H9 (cell line): ENCODE results near the gene INPP5F. TPM values are rescaled to one million over a fixed set of nuclear protein-coding genes. Genes with fewer than 3 reads are reported as not detected.

Experiments used
- DNase-seq: peaks from one replicate; pipeline ENCODE4 v3.0.0-alpha.2; 2017
- H2AFZ ChIP-seq: one replicate; pipeline ENCODE4 v1.6.1; 2013; ENCODE audit warnings: mild to moderate bottlenecking, low read length, control low read depth, moderate library complexity
- H2AK5ac ChIP-seq: 2 replicates; pipeline ENCODE4 v1.6.1; 2013; ENCODE audit warnings: low read length, control low read depth, mixed read lengths; ENCODE audit not compliant: insufficient read length
- H2BK120ac ChIP-seq: one replicate; pipeline ENCODE4 v1.6.1; 2013; ENCODE audit warnings: low read depth, mild to moderate bottlenecking, low read length, control low read depth, inconsistent platforms; ENCODE audit not compliant: poor library complexity, severe bottlenecking
- H2BK12ac ChIP-seq: 2 replicates; pipeline ENCODE4 v1.6.1; 2013; ENCODE audit warnings: low read length, control low read depth, mixed read lengths, low read depth; ENCODE audit not compliant: insufficient read length
- H2BK15ac ChIP-seq: 2 replicates; pipeline ENCODE4 v1.6.1; 2013; ENCODE audit warnings: low read depth, low read length, control low read depth
- H2BK20ac ChIP-seq: one replicate; pipeline ENCODE4 v1.6.1; 2013; ENCODE audit warnings: low read depth, mild to moderate bottlenecking, low read length, control low read depth, inconsistent platforms; ENCODE audit not compliant: poor library complexity, severe bottlenecking
- H2BK5ac ChIP-seq: 2 replicates; pipeline ENCODE4 v1.6.1; 2013; ENCODE audit warnings: low read length, control low read depth, mixed read lengths; ENCODE audit not compliant: insufficient read length
- H3K14ac ChIP-seq: 2 replicates; pipeline ENCODE4 v1.6.1; 2013; ENCODE audit warnings: low read length, control low read depth; ENCODE audit not compliant: insufficient read depth
- H3K18ac ChIP-seq: 2 replicates; pipeline ENCODE4 v1.6.1; 2013; ENCODE audit warnings: low read depth, mild to moderate bottlenecking, mixed read lengths, low read length, control low read depth; ENCODE audit not compliant: insufficient read length
- H3K23ac ChIP-seq: 2 replicates; pipeline ENCODE4 v1.6.1; 2013; ENCODE audit warnings: low read length, control low read depth, mixed read lengths, low read depth; ENCODE audit not compliant: insufficient read length
- H3K23me2 ChIP-seq: 2 replicates; pipeline ENCODE4 v1.6.1; 2013; ENCODE audit warnings: low read depth, mild to moderate bottlenecking, mixed read lengths, low read length, control low read depth; ENCODE audit not compliant: insufficient read length, poor library complexity, severe bottlenecking
- H3K27ac ChIP-seq: 2 replicates; pipeline ENCODE4 v1.5.1; 2013; ENCODE audit warnings: low read length, control low read depth, mixed read lengths, low read depth; ENCODE audit not compliant: insufficient read length
- H3K27me3 ChIP-seq: 2 replicates; pipeline ENCODE4 v1.6.1; 2013; ENCODE audit warnings: low read length, control low read depth, inconsistent platforms; ENCODE audit not compliant: insufficient read depth
- H3K4ac ChIP-seq: 2 replicates; pipeline ENCODE4 v1.6.1; 2013; ENCODE audit warnings: low read depth, mild to moderate bottlenecking, control low read depth, inconsistent platforms, low read length, moderate library complexity
- H3K4me1 ChIP-seq: 2 replicates; pipeline ENCODE4 v1.6.1; 2013; ENCODE audit warnings: low read length, control low read depth, inconsistent platforms; ENCODE audit not compliant: insufficient read depth
- H3K4me2 ChIP-seq: 2 replicates; pipeline ENCODE4 v1.6.1; 2013; ENCODE audit warnings: low read length, control low read depth, mixed read lengths; ENCODE audit not compliant: insufficient read length, insufficient read depth
- H3K56ac ChIP-seq: 2 replicates; pipeline ENCODE4 v1.6.1; 2013; ENCODE audit warnings: low read depth, mild to moderate bottlenecking, mixed read lengths, low read length, control low read depth; ENCODE audit not compliant: insufficient read length
- H3K79me1 ChIP-seq: 2 replicates; pipeline ENCODE4 v1.6.1; 2013; ENCODE audit warnings: low read depth, mild to moderate bottlenecking, moderate library complexity, low read length, control low read depth, inconsistent platforms; ENCODE audit not compliant: insufficient read depth, poor library complexity, severe bottlenecking
- H3K79me2 ChIP-seq: 2 replicates; pipeline ENCODE4 v1.6.1; 2013; ENCODE audit warnings: low read length, control low read depth, inconsistent platforms; ENCODE audit not compliant: insufficient read depth
- H3K9ac ChIP-seq: 2 replicates; pipeline ENCODE4 v1.6.1; 2013; ENCODE audit warnings: low read length, control low read depth, mixed read lengths; ENCODE audit not compliant: insufficient read length; ENCODE audit errors: extremely low read depth
- H3K9me3 ChIP-seq: one replicate; pipeline ENCODE4 v1.6.1; 2013; ENCODE audit warnings: low read depth, low read length, inconsistent platforms; ENCODE audit not compliant: control insufficient read depth
- H3T11ph ChIP-seq: one replicate; pipeline ENCODE4 v1.6.1; 2013; ENCODE audit warnings: mild to moderate bottlenecking, low read length, control low read depth, inconsistent platforms
- H4K20me1 ChIP-seq: one replicate; pipeline ENCODE4 v1.6.1; 2013; ENCODE audit not compliant: control insufficient read depth, insufficient read length, insufficient read depth
- H4K5ac ChIP-seq: 2 replicates; pipeline ENCODE4 v1.6.1; 2013; ENCODE audit warnings: low read depth, mild to moderate bottlenecking, mixed read lengths, low read length, control low read depth; ENCODE audit not compliant: insufficient read length
- H4K8ac ChIP-seq: replicated peaks from 2 replicates; pipeline ENCODE4 v1.6.1; 2013; ENCODE audit warnings: low read length, control low read depth, mixed read lengths, low read depth; ENCODE audit not compliant: insufficient read length
- H4K91ac ChIP-seq: 2 replicates; pipeline ENCODE4 v1.6.1; 2013; ENCODE audit warnings: low read depth, mild to moderate bottlenecking, moderate library complexity, mixed read lengths, low read length, control low read depth; ENCODE audit not compliant: insufficient read length
- H3K27ac Mint-ChIP-seq, 3 experiments: 2 replicates in 2 of 3; 3 replicates in 1 of 3; pipeline ENCODE4 v1.8.0; 2020 to 2021; ENCODE audit warnings: mixed read lengths in 3 of 3, mild to moderate bottlenecking in 1 of 3, moderate library complexity in 1 of 3
- H3K27me3 Mint-ChIP-seq: 2 replicates; pipeline ENCODE4 v1.8.0; 2021; ENCODE audit warnings: low read depth, mild to moderate bottlenecking, moderate library complexity, mixed read lengths
- H3K36me3 Mint-ChIP-seq, 3 experiments: 2 replicates in 2 of 3; 3 replicates in 1 of 3; pipeline ENCODE4 v1.8.0; 2020 to 2021; ENCODE audit warnings: low read depth in 3 of 3, mixed read lengths in 3 of 3; ENCODE audit not compliant: insufficient read depth in 1 of 3
- H3K4me1 Mint-ChIP-seq, 2 experiments: 2 replicates each; pipeline ENCODE4 v1.8.0; 2020; ENCODE audit warnings: mixed read lengths in 2 of 2
- H3K4me3 Mint-ChIP-seq, 2 experiments: 2 replicates in 1 of 2; 3 replicates in 1 of 2; pipeline ENCODE4 v1.8.0; 2020 to 2021; ENCODE audit warnings: mild to moderate bottlenecking in 2 of 2, mixed read lengths in 2 of 2, moderate library complexity in 1 of 2
- H3K9me3 Mint-ChIP-seq, 2 experiments: 2 replicates in 1 of 2; 3 replicates in 1 of 2; pipeline ENCODE4 v1.8.0; 2020; ENCODE audit warnings: mild to moderate bottlenecking in 2 of 2, mixed read lengths in 2 of 2, moderate library complexity in 1 of 2
- WGBS: extraction: QIAGEN DNeasy Blood & Tissue Kit; methylation state at CpG from one replicate; pipeline ENCODE4 v1.1.7; 2013; ENCODE audit warnings: missing lambda C conversion rate, low lambda C conversion rate, mixed read lengths; ENCODE audit not compliant: insufficient read length; ENCODE audit errors: extremely low coverage; 5-methylcytosine and 5-hydroxymethylcytosine counted together
- total RNA-seq: library from RNA; stranded (reverse); gene quantifications from 2 replicates; pipeline ENCODE4 v1.2.1, GENCODE V29; 2021
- TF ChIP-seq, protein P1 (sequence below): fragments of 200-600 bp; sonication (generic); conservative IDR thresholded peaks from 3 replicates; pipeline ENCODE4 v1.8.0; 2021; ENCODE audit warnings: antibody characterized with exemption, mild to moderate bottlenecking

Gene INPP5F
- total RNA-seq, 1 experiment from 2014 or later, result 108 TPM

DNA sequence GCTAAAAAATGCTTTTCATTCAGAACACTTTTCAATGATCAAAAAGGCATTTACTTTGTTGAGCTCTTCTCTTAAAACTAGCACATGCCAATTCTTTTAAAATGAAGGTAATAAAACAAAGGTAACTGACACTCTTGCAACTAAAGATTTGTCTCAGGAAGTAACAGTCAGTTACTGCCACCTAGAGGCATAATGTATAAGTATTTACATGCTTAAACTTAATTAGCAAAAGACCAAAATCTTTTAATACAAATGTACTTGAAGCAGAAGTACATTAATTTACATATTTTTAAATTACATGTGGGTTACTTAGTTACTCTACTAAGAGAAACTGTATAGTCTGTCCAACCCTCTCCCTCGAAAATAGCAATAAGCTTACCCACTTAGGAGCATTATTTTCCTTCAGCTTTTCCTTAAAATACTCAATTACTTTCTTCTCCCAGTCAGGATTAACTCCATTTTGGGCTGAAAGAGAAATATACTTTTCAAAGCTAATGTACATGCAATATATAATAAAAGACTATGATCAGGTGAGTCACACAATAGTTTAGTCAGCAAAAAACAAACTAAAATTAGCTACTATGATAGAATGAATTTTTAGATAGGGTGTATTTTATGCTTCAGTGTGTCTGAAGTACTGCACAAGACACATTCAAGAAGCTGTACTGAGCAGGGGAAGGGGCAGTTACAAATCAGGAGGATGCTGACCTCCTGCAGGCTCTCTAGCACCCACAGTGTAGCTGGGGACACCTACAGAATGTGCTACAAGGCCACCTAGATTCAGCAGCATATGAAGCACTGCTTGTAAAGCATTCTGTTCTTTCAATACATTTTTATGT is 133.8 kb downstream of the INPP5F start:
- TF ChIP-seq, protein P1, sequence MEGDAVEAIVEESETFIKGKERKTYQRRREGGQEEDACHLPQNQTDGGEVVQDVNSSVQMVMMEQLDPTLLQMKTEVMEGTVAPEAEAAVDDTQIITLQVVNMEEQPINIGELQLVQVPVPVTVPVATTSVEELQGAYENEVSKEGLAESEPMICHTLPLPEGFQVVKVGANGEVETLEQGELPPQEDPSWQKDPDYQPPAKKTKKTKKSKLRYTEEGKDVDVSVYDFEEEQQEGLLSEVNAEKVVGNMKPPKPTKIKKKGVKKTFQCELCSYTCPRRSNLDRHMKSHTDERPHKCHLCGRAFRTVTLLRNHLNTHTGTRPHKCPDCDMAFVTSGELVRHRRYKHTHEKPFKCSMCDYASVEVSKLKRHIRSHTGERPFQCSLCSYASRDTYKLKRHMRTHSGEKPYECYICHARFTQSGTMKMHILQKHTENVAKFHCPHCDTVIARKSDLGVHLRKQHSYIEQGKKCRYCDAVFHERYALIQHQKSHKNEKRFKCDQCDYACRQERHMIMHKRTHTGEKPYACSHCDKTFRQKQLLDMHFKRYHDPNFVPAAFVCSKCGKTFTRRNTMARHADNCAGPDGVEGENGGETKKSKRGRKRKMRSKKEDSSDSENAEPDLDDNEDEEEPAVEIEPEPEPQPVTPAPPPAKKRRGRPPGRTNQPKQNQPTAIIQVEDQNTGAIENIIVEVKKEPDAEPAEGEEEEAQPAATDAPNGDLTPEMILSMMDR, result peak; percentile 78
- H3K27ac Mint-ChIP-seq, result peak overlapping the region in 2 of 3 experiments; percentile 7 to 63; a peak in 2 of 7 replicates
- H3K9me3 Mint-ChIP-seq, result peaks cover 8 to 10% of the 10 kb centered on the region in 2 experiments
- Histone ChIP-seq H3T11ph (no peak overlapping the region), H3K79me1 (no peaks in the 10 kb centered on the region), H3K27ac (no peak overlapping the region), H3K27me3 (no peaks in the 10 kb centered on the region), H2BK20ac (no peak overlapping the region), H3K56ac (no peak overlapping the region), H2BK12ac (no peak overlapping the region), H2BK120ac (no peak overlapping the region), H4K8ac (no peak overlapping the region), H3K14ac (no peak overlapping the region), H4K5ac (no peak overlapping the region), H2BK15ac (no peak overlapping the region), H3K4ac (no peak overlapping the region), H4K91ac (no peak overlapping the region), H3K4me1 (peaks cover 2% of the 10 kb centered on the region; the same call in 1 of the 2 replicates), H4K20me1 (no peaks in the 10 kb centered on the region), H3K79me2 (peaks cover 5% of the 10 kb centered on the region; the same call in 1 of the 2 replicates), H3K23me2 (no peaks in the 10 kb centered on the region), H2AK5ac (no peak overlapping the region), H3K9me3 (no peaks in the 10 kb centered on the region), H3K23ac (no peak overlapping the region), H3K4me2 (no peak overlapping the region), H3K9ac (no peak overlapping the region), H3K18ac (no peak overlapping the region), H2AFZ (no peak overlapping the region), H2BK5ac (no peak overlapping the region)
- WGBS, result no CpG with 5 or more reads among the region's 1 CpG
- H3K4me1 Mint-ChIP-seq, result peaks cover 24 to 26% of the 10 kb centered on the region in 2 experiments
- H3K36me3 Mint-ChIP-seq, result peaks cover 19 to 47% (median 43%) of the 10 kb centered on the region in 3 experiments
- H3K27me3 Mint-ChIP-seq, result no peaks in the 10 kb centered on the region
- no peak overlapping the region for H3K4me3 Mint-ChIP-seq
- no peak for DNase-seq
